K562 (cell line): Measurements from ENCODE around the gene TARS3. TPM values are rescaled to one million over a fixed set of nuclear protein-coding genes. Genes with fewer than 3 reads are reported as not detected.

Experiments used
- ATAC-seq: fragments of 200-7000 bp; cut with Tn5 transposase; 3 replicates; pipeline ENCODE4 v1.9.1; 2020; ENCODE audit warnings: moderate library complexity
- BruUV-seq: library from RNA; stranded (reverse); fragments of 400-500 nt; replicated peaks from 2 replicates; lab custom pipeline; 2021; lab: Mats Ljungman, UMichigan
- CTCF ChIA-PET: fragments of 300-600 bp; formaldehyde crosslinking; extraction: SDS; loops from one replicate; lab custom pipeline; 2021; ENCODE audit warnings: low intra/inter-chr PET ratio; lab: Yijun Ruan, JAX
- POLR2A ChIA-PET: fragments of 300-600, 350-650 bp; sonication (Branson Sonifier 250); formaldehyde crosslinking; extraction: SDS; loops from one replicate; lab custom pipeline; 2021; ENCODE audit warnings: antibody characterized with exemption, inconsistent platforms; lab: Yijun Ruan, JAX
- DNase-seq, 4 experiments: peaks; one replicate each; pipeline versions ENCODE4 v3.0.0 to v3.0.0-alpha.2; 2011 to 2018; ENCODE audit warnings: low spot score in 3 of 4, mixed read lengths in 3 of 4; ENCODE audit errors: extremely low read depth in 1 of 4
- FAIRE-seq: peaks from 2 replicates; lab custom pipeline; 2011; peaks lifted over from hg19 to GRCh38; lab: Jason Lieb, UNC
- H2AFZ ChIP-seq: 2 replicates; pipeline ENCODE4 v1.6.0; 2011; ENCODE audit warnings: low read depth, low read length, control low read depth, inconsistent platforms
- H3K27ac ChIP-seq: fragments of 200-600 bp; 3 replicates; pipeline ENCODE4 v1.8.0; 2011; ENCODE audit warnings: low read depth, mild to moderate bottlenecking, control low read depth, inconsistent platforms, low read length, moderate library complexity, mixed read lengths; ENCODE audit errors: extremely low read depth
- H3K27me3 ChIP-seq, 2 experiments: fragments of 300-600 bp in 1 of 2; 2 replicates in 1 of 2; 3 replicates in 1 of 2; pipeline versions ENCODE4 v1.6.0 to v1.8.0; 2011; ENCODE audit warnings: inconsistent platforms in 2 of 2, low read length in 2 of 2, mild to moderate bottlenecking in 1 of 2, mixed read lengths in 1 of 2, moderate library complexity in 1 of 2; ENCODE audit not compliant: control insufficient read depth in 2 of 2, insufficient read depth in 2 of 2
- H3K36me3 ChIP-seq: fragments of 300-600 bp; 3 replicates; pipeline ENCODE4 v1.8.0; 2011; ENCODE audit warnings: mild to moderate bottlenecking, low read length, inconsistent platforms; ENCODE audit not compliant: control insufficient read depth, insufficient read depth
- H3K4me1 ChIP-seq, 2 experiments: fragments of 200-600 bp in 1 of 2; replicated peaks in 1 of 2; 2 replicates in 1 of 2; 3 replicates in 1 of 2; pipeline versions ENCODE4 v1.5.1 to v1.8.0; 2011; ENCODE audit warnings: inconsistent platforms in 2 of 2, low read length in 2 of 2, mild to moderate bottlenecking in 1 of 2, mixed read lengths in 1 of 2, moderate library complexity in 1 of 2; ENCODE audit not compliant: control insufficient read depth in 2 of 2, insufficient read depth in 2 of 2
- H3K4me2 ChIP-seq: 2 replicates; pipeline ENCODE4 v1.6.1; 2011; ENCODE audit warnings: low read length, control low read depth, inconsistent platforms, mixed read lengths; ENCODE audit not compliant: insufficient read depth
- H3K4me3 ChIP-seq: fragments of 200-600 bp; sonication (generic), shearing (Covaris generic); 2 replicates; pipeline ENCODE4 v1.5.1; 2016; ENCODE audit warnings: control low read depth, inconsistent platforms
- H3K79me2 ChIP-seq: fragments of 200-600 bp; 3 replicates; pipeline ENCODE4 v1.8.0; 2011; ENCODE audit warnings: low read length, inconsistent platforms; ENCODE audit not compliant: control insufficient read depth, insufficient read depth
- H3K9ac ChIP-seq, 2 experiments: 2 replicates each; pipeline versions ENCODE4 v1.6.0 to v1.6.1; 2011; ENCODE audit warnings: low read depth in 2 of 2, low read length in 2 of 2, control low read depth in 1 of 2, inconsistent platforms in 1 of 2, mild to moderate bottlenecking in 1 of 2, mixed read lengths in 1 of 2; ENCODE audit not compliant: insufficient read depth in 1 of 2
- H3K9me1 ChIP-seq: one replicate; pipeline ENCODE4 v1.6.0; 2011; ENCODE audit warnings: inconsistent platforms, mild to moderate bottlenecking, low read length, moderate library complexity; ENCODE audit not compliant: control insufficient read depth, insufficient read depth
- H3K9me3 ChIP-seq: replicated peaks from 2 replicates; pipeline ENCODE4 v1.5.1; 2011; ENCODE audit warnings: low read depth, low read length, inconsistent platforms; ENCODE audit not compliant: control insufficient read depth, insufficient read depth
- H4K20me1 ChIP-seq: replicated peaks from 2 replicates; pipeline ENCODE4 v1.6.1; 2011; ENCODE audit warnings: low read length, inconsistent platforms, mixed read lengths; ENCODE audit not compliant: control insufficient read depth, insufficient read depth
- FOXP4 ChIP-seq: sonication (generic); formaldehyde crosslinking; IDR thresholded peaks from 2 replicates; pipeline ENCODE4 v1.8.0; 2022; ENCODE audit warnings: mild to moderate bottlenecking, missing genetic modification reagents, borderline replicate concordance
- ZNF263 ChIP-seq: sonication (generic); formaldehyde crosslinking; IDR thresholded peaks from 2 replicates; pipeline ENCODE4 v1.8.0; 2022; ENCODE audit warnings: mild to moderate bottlenecking, missing genetic modification reagents, borderline replicate concordance
- WGBS: fragments of 100-300 bp; shearing (Covaris generic); methylation state at CpG from one replicate; pipeline ENCODE4 v1.1.6; 2016; ENCODE audit warnings: low coverage, mixed read lengths; ENCODE audit not compliant: insufficient coverage; ENCODE audit errors: missing lambda C conversion rate; 5-methylcytosine and 5-hydroxymethylcytosine counted together
- in situ Hi-C: fragments of 300-500 bp; cut with MboI; formaldehyde crosslinking; loops from 4 replicates; pipeline ENCODE4 v1.15.0; 2018; ENCODE audit warnings: inconsistent platforms, mixed read lengths
- intact Hi-C: fragments of 100-400 bp; cut with micrococcal nuclease; formaldehyde crosslinking; loops from 2 replicates; pipeline ENCODE4 v1.14.2; 2022
- polyA plus RNA-seq, 8 experiments: library from polyadenylated mRNA; depleted of rRNA in 4 of 8; stranded (reverse) in 5 of 8; unstranded in 3 of 8; fragments of >200 nt; fragmentation: Nextera tagmentation in 2 of 8; fragmentation: Illumina TruSeq in 1 of 8; extraction: Ambion mirVana in 2 of 8; extraction: Trizol in 1 of 8; gene quantifications; 2 replicates each; pipeline versions ENCODE4 v1.2.1 to v1.2.3, GENCODE V29; 2011 to 2014; ENCODE audit warnings: inconsistent platforms in 1 of 8, missing spikeins in 1 of 8
- total RNA-seq, 7 experiments: library from RNA; depleted of rRNA in 6 of 7; stranded (reverse); fragments of >200 nt in 6 of 7; fragmentation: Illumina TruSeq in 2 of 7; extraction: Trizol in 2 of 7; gene quantifications; 2 replicates each; pipeline versions ENCODE4 v1.2.1 to v1.2.3, GENCODE V29; 2011 to 2021; ENCODE audit warnings: low replicate concordance in 1 of 7

The TARS3 gene
- total and polyA plus RNA-seq, 9 of the 15 experiments (the other 6 are each of a cell fraction or from before 2014, with no cell fraction given), result 2.1 to 14.7 (median 9.8) TPM

- Histone ChIP-seq H3K9me1 (no peaks in the 10 kb centered on the region), H3K27ac (no peak overlapping the region), H3K9me3 (no peaks in the 10 kb centered on the region), H3K36me3 (no peaks in the 10 kb centered on the region), H3K4me2 (no peak overlapping the region), H4K20me1 (no peaks in the 10 kb centered on the region), H3K79me2 (no peaks in the 10 kb centered on the region), H2AFZ (no peak overlapping the region), H3K9ac (no peak overlapping the region), H3K27me3 (peaks cover 41 to 83% of the 10 kb centered on the region in 2 experiments), H3K4me3 (no peak overlapping the region), H3K4me1 (peaks cover 9 to 12% of the 10 kb centered on the region in 2 experiments; a peak in 4 of 5 replicates)
- POLR2A ChIA-PET, result no interaction called here
- TF ChIP-seq ZNF263 (CRISPR knock-in tag) (peak; percentile 66; the same call in 1 of the 2 replicates), FOXP4 (CRISPR knock-in tag) (no peak)
- intact Hi-C loops (no loop called here), in situ Hi-C loops (no loop called here)
- CTCF ChIA-PET, result no interaction called here
- no peak for FAIRE-seq
- DNase-seq, result no peak
- 4% methylated on average over 8 of the region's 8 CpGs for WGBS
- no TSS peak for BruUV-seq
- ATAC-seq, result no peak
These were observed 113.7 kb downstream of the TARS3 start for GRCh38 chr15:101610611-101611000.
